ENCODE measurements around the gene RPAP2.
A peak's percentile ranks its signal among the peaks of the same experiment; 100 is the strongest.
"Not testable (repeated sequence)": the region's sequence is repeated elsewhere in the genome, so short reads cannot be mapped to it uniquely, and the experiment has no call there.

RPAP2 gene

GRCh38 chr1:92376345-92376744 is 77.5 kb downstream of the RPAP2 start:
- no peak for DNase-seq (ENCODE audit: low read depth in 2 of 2)

DNA sequence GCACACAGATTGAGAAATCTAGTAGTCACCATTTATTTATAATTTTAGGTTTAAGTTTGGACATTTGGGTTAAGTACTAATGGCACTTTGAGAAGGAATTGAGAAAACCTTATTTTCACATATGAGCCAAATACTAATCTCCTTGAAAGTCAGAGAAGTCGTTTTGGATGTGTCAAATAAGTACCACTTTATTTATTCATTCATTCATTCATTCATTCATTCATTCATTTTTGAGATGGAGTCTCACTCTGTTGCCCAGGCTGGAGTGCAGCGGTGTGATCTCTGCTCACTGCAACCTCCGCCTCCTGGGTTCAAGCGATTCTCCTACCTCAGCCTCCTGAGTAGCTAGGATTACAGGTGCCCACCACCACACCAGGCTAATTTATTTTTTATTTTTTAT is 79.1 kb downstream of the RPAP2 start:
- DNase-seq (ENCODE audit: low read depth in 2 of 2): not testable (repeated sequence)

DNA sequence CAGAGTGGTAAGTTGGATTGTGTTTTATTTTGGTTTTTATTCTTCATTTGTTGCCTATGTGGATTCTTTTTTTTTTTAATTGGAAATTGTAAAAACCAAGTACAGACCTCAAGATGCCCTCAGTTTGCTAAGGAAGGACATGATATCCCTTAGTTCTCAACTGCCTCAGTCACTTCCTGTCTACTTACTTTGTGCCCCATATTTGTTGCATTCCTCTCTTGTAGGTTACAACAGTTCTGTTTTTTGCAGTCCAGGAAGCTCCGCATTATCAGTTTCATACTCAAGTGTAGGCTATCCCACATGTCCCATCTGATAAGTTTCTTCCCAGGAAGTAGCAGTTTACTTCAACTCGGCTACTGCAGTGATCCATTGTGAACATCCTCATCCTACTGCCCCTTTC is 82.0 kb downstream of the RPAP2 start:
- DNase-seq (ENCODE audit: low read depth in 2 of 2): no peak

DNA sequence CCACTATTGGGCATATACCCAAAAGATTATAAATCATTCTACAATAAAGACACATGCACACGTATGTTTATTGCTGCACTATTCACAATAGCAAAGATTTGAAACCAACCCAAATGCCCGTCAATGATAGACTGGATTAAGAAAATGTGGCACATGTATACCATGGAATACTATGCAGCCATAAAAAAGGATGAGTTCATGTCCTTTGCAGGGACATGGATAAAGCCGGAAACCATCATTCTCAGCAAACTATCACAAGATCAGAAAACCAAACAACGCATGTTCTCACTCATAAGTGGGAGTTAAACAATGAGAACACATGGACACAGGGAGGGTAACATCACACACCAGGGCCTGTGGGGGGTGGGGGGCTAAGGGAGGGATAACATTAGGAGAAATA is 95.1 kb downstream of the RPAP2 start:
- not testable (repeated sequence) for DNase-seq (ENCODE audit: low read depth in 2 of 2)

- no peak for DNase-seq (ENCODE audit: low read depth in 2 of 2)
Observed at GRCh38 chr1:92398519-92398918, 99.7 kb downstream of the RPAP2 start.

DNA sequence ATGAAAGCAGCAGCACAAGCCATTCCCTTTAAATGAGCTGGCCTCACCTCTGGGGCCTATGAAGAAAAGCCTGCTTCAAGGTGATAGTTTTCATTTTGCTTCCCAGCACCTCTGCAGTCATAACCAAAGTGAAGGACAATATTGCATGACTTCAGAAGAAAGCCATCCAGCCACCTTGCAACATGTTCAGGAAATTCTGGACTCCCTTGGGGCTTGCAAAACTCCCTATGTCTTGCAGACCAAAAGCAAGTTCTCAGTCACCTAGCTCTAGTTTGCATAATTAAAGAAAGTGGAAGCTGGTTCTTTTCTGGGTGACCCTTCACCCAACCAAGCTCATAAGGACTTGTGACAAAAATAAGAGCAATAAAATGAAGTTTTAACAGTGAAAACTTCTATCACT is 100.2 kb downstream of the RPAP2 start:
- no peak for DNase-seq (ENCODE audit: low read depth in 2 of 2)

- no peak for DNase-seq (ENCODE audit: low read depth in 2 of 2)
Observed at GRCh38 chr1:92404661-92405060, 105.8 kb downstream of the RPAP2 start.

- DNase-seq (ENCODE audit: low read depth in 2 of 2): no peak
Observed at GRCh38 chr1:92408825-92409224, 110.0 kb downstream of the RPAP2 start.

GRCh38 chr1:92409946-92410549 is 111.2 kb downstream of the RPAP2 start:
- no peak for DNase-seq (ENCODE audit: low read depth in 2 of 2)

DNA sequence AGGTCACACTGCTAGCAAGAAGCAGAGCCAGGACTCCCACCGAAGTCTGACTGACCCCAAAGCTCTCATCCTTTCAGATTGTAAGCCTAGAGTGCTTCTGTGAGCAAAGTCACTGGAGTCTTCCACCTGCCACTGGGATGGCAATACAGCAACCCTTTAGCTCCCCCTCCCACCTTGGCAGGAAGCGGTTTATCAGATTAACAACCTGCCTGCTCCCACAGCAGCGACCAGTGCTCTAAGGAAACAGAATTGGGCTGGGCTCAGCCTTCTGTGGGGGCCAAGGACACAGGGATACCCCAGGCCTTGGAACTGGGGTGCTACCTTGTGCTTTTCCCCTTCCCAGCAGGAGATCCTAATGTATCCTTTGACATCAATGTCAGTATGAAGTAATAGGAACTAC is 111.8 kb downstream of the RPAP2 start:
- DNase-seq (ENCODE audit: low read depth in 2 of 2): peak in 1 of 2 donors; percentile 2

GRCh38 chr1:92411511-92411910 is 112.7 kb downstream of the RPAP2 start:
- DNase-seq (ENCODE audit: low read depth in 2 of 2): no peak

DNA sequence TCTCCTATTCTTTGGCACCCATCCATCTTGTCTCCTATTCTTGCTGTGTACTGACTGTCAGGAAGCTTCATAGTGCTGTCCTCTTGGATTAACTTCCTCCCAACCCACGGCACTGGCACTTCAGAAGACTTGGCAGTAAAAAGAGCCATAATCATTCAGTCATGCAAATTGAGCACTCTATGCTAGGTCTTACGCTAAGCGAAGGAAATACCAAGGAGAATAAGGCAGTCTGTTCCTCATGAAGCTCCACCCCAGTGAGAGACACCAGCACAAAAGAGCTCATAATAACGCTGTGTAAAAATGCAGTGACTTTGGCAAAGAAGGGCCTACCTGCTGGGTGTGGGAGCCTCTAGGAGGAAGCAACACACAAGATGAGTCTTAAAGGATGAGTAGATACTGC is 120.8 kb downstream of the RPAP2 start:
- DNase-seq (ENCODE audit: low read depth in 2 of 2): no peak

GRCh38 chr1:92424381-92424780 is 125.5 kb downstream of the RPAP2 start:
- no peak for DNase-seq (ENCODE audit: low read depth in 2 of 2)

GRCh38 chr1:92425617-92426016 is 126.8 kb downstream of the RPAP2 start:
- no peak for DNase-seq (ENCODE audit: low read depth in 2 of 2)

DNA sequence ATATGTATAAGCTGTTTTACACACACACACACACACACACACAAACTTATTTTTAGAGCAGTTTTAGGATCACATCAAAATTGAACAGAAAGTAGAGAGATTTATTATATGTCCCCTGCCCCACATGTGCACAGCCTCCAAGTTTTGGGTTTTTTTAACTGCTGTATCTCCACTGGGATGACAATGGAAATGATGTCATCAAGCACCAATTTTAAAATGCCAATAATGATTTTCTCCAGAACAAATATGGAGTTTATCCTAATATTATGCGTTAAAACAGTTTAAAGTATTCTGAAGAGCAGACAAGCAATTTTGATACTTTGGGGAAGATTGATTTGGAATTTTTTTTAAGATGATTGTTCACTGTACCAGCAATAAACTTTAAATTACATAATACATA is 131.2 kb downstream of the RPAP2 start:
- DNase-seq (ENCODE audit: low read depth in 2 of 2): no peak

DNA sequence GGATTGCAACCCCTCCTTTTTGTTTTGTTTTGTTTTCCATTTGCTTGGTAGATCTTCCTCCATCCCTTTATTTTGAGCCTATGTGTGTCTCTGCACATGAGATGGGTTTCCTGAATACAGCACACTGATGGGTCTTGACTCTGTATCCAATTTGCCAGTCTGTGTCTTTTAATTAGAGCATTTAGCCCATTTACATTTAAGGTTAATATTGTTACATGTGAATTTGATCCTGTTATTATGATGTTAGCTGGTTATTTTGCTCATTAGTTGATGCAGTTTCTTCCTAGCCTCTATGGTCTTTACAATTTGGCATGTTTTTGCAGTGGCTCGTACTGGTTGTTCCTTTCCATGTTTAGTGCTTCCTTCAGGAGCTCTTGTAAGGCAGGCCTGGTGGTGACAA is 135.7 kb downstream of the RPAP2 start:
- DNase-seq (ENCODE audit: low read depth in 2 of 2): not testable (repeated sequence)

GRCh38 chr1:92439291-92439690 is 140.4 kb downstream of the RPAP2 start:
- no peak for DNase-seq (ENCODE audit: low read depth in 2 of 2)

- DNase-seq (ENCODE audit: low read depth in 2 of 2): no peak
Observed at GRCh38 chr1:92441316-92441696, 142.4 kb downstream of the RPAP2 start.

GRCh38 chr1:92441697-92442342 is 143.0 kb downstream of the RPAP2 start:
- no peak for DNase-seq (ENCODE audit: low read depth in 2 of 2)

DNA sequence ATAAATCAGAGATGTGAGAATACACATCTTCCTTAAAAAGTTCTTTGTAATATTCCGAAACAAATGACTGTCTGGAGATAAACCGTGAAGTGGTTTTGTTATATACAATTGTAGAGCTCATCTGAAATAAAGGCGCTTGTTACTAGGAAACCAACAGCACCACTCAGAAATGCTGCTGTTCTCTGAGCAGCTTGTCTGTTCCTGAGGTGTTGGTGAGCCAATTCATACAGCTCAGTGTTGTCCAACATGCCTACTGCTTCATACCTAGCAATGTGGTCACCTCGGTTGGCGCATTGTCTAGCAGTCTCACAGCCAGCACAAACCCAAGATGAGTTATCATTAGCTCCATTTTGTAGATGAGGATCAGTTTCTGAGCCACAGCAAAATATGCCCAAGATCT is 143.5 kb downstream of the RPAP2 start:
- no peak for DNase-seq (ENCODE audit: low read depth in 2 of 2)

- DNase-seq (ENCODE audit: low read depth in 2 of 2): no peak
Observed at GRCh38 chr1:92443893-92444292, 145.0 kb downstream of the RPAP2 start.

DNA sequence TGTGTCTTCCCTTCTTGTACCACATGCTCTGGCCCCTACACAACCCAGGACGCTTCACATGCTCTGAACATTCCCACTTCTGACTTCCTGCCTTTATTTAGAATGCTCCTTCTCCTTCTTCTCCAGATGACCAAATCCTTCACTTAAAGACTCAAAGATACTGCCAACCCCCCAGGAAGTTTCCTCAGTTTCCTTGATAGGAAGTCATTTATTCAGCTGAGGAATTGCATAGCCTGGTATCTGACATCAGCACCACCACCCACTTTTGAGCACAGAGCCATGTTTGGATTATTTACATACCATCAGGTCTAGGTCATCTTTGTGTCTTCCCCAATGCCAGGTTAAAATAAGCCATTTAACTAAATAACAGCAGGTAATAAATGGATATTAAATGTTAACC is 145.5 kb downstream of the RPAP2 start:
- DNase-seq (ENCODE audit: low read depth in 2 of 2): no peak

GRCh38 chr1:92445865-92446264 is 147.0 kb downstream of the RPAP2 start:
- no peak for DNase-seq (ENCODE audit: low read depth in 2 of 2)

GRCh38 chr1:92446546-92446945 is 147.7 kb downstream of the RPAP2 start:
- DNase-seq (ENCODE audit: low read depth in 2 of 2): no peak

Measured in stimulated activated CD8-positive, alpha-beta memory T cell treated with anti-CD3 and anti-CD28 coated beads, Interleukin-15, amount 100 ng/mL, for 48 hours (primary cell).